HG03521 (cell line): ENCODE data around the gene NT5C1A.

Experiments used
- ATAC-seq: cut with Tn5 transposase; IDR thresholded peaks from one replicate; pipeline ENCODE4 v1.9.1; 2021; ENCODE audit warnings: mild to moderate bottlenecking, moderate library complexity; ENCODE audit not compliant: unreplicated experiment

The NT5C1A gene

GRCh38 chr1:39663559-39663958 lies 8.3 kb downstream of the NT5C1A start:
- ATAC-seq, result no peak

GRCh38 chr1:39662861-39663260 lies 9.0 kb downstream of the NT5C1A start:
- ATAC-seq, result no peak

- ATAC-seq, result no peak
Observed at GRCh38 chr1:39659538-39659937, 12.4 kb downstream of the NT5C1A start.

GRCh38 chr1:39659110-39659509 lies 12.8 kb downstream of the NT5C1A start:
- no peak for ATAC-seq

GRCh38 chr1:39657923-39658485 lies 13.9 kb downstream of the NT5C1A start:
- ATAC-seq, result no peak

GRCh38 chr1:39657402-39657801 lies 14.5 kb downstream of the NT5C1A start:
- no peak for ATAC-seq

- ATAC-seq, result no peak
Observed at GRCh38 chr1:39656391-39656790, 15.5 kb downstream of the NT5C1A start.

GRCh38 chr1:39655578-39656268 lies 16.2 kb downstream of the NT5C1A start:
- no peak for ATAC-seq

- no peak for ATAC-seq
Observed at GRCh38 chr1:39654291-39654690, 17.6 kb downstream of the NT5C1A start.

- ATAC-seq, result no peak
Observed at GRCh38 chr1:39653546-39654031, 18.3 kb downstream of the NT5C1A start.

- ATAC-seq, result no peak
Observed at GRCh38 chr1:39652554-39652953, 19.4 kb downstream of the NT5C1A start.

GRCh38 chr1:39652105-39652504 lies 19.8 kb downstream of the NT5C1A start:
- no peak for ATAC-seq

GRCh38 chr1:39650431-39650830 lies 21.5 kb downstream of the NT5C1A start:
- ATAC-seq, result no peak

GRCh38 chr1:39649636-39650185 lies 22.2 kb downstream of the NT5C1A start:
- no peak for ATAC-seq

GRCh38 chr1:39648496-39648895 lies 23.4 kb downstream of the NT5C1A start:
- no peak for ATAC-seq

GRCh38 chr1:39647247-39647646 lies 24.7 kb downstream of the NT5C1A start:
- ATAC-seq, result no peak

GRCh38 chr1:39646232-39647081 lies 25.4 kb downstream of the NT5C1A start:
- no peak for ATAC-seq

GRCh38 chr1:39645411-39646043 lies 26.4 kb downstream of the NT5C1A start:
- ATAC-seq, result no peak

GRCh38 chr1:39643705-39644104 lies 28.2 kb downstream of the NT5C1A start:
- ATAC-seq, result no peak

GRCh38 chr1:39642796-39643195 lies 29.1 kb downstream of the NT5C1A start:
- ATAC-seq, result no peak

GRCh38 chr1:39640861-39641260 lies 31.0 kb downstream of the NT5C1A start:
- ATAC-seq, result no peak
